Measurements from ENCODE around the gene DUSP23.

GRCh38 chr1:159799446-159799985 is 18.8 kb downstream of the DUSP23 start:
- no peak for TF ChIP-seq CTCF (conservative IDR thresholded peaks at IDR 0.05; ENCODE audit: low read depth, low read length)
- no peak for TF ChIP-seq EZH2 (IDR thresholded peaks at IDR 0.05; ENCODE audit: borderline replicate concordance, low read depth, low read length, poor library complexity, severe bottlenecking)
